HG03469 (cell line): ENCODE data around the gene TP53TG5.

Source experiments
- ATAC-seq: cut with Tn5 transposase; IDR thresholded peaks from one replicate; pipeline ENCODE4 v1.9.1; 2021; ENCODE audit warnings: mild to moderate bottlenecking, moderate library complexity, moderate number of reproducible peaks; ENCODE audit not compliant: unreplicated experiment

Gene TP53TG5

GRCh38 chr20:45347936-45348778 is 30.0 kb downstream of the TP53TG5 start, which contains the start of gene SDC4:
TSS of gene SDC4 (minus strand) at chr20:45348424. CDS start at chr20:45348384, 40 bp downstream.
- ATAC-seq, result no peak

GRCh38 chr20:45347297-45347935 is 30.7 kb downstream of the TP53TG5 start:
- ATAC-seq, result no peak

GRCh38 chr20:45346851-45347250 is 31.3 kb downstream of the TP53TG5 start:
- ATAC-seq, result no peak

GRCh38 chr20:45346291-45346718 is 31.8 kb downstream of the TP53TG5 start:
- no peak for ATAC-seq

GRCh38 chr20:45345104-45345936 is 32.8 kb downstream of the TP53TG5 start:
- no peak for ATAC-seq

- ATAC-seq, result no peak
Measured at GRCh38 chr20:45344168-45344860, 33.8 kb downstream of the TP53TG5 start.

- ATAC-seq, result no peak
Measured at GRCh38 chr20:45343532-45344167, 34.5 kb downstream of the TP53TG5 start.

- ATAC-seq, result no peak
Measured at GRCh38 chr20:45342855-45343531, 35.1 kb downstream of the TP53TG5 start.

GRCh38 chr20:45341939-45342854 is 35.9 kb downstream of the TP53TG5 start:
- no peak for ATAC-seq

- no peak for ATAC-seq
Measured at GRCh38 chr20:45341579-45341938, 36.6 kb downstream of the TP53TG5 start.

GRCh38 chr20:45340951-45341350 is 37.2 kb downstream of the TP53TG5 start:
- no peak for ATAC-seq

GRCh38 chr20:45340236-45340847 is 37.8 kb downstream of the TP53TG5 start:
- ATAC-seq, result no peak

GRCh38 chr20:45339799-45340198 is 38.3 kb downstream of the TP53TG5 start:
- no peak for ATAC-seq

- no peak for ATAC-seq
Measured at GRCh38 chr20:45339084-45339483, 39.0 kb downstream of the TP53TG5 start.

- ATAC-seq, result no peak
Measured at GRCh38 chr20:45338121-45339030, 39.7 kb downstream of the TP53TG5 start.

- no peak for ATAC-seq
Measured at GRCh38 chr20:45337367-45338120, 40.6 kb downstream of the TP53TG5 start.
